ENCODE results near the gene CEP192. TPM values are rescaled to one million over a fixed set of nuclear protein-coding genes. Genes with fewer than 3 reads are reported as not detected.

CEP192 gene
- total RNA-seq, 4 donors from 2014 or later: 16.5 to 41.2 (median 30.0) TPM

- H3K4me1 ChIP-seq: no peaks in the 10 kb centered on the region
- peaks cover 0 to 94% (median 8%) of the 10 kb centered on the region in 3 donors for H3K36me3 ChIP-seq
- 94 to 100% methylated on average over 4 of the region's 4 CpGs for WGBS, 2 donors
- H3K27ac ChIP-seq: no peak overlapping the region
- no peak for DNase-seq (ENCODE audit: low spot score in 2 of 2)
- no peaks in the 10 kb centered on the region for H3K9me3 ChIP-seq
- no peaks in the 10 kb centered on the region for H3K27me3 ChIP-seq
- TF ChIP-seq CTCF (IDR thresholded peaks at IDR 0.05): no peak
- TF ChIP-seq EP300 (IDR thresholded peaks at IDR 0.05): no peak
- TF ChIP-seq POLR2A (IDR thresholded peaks at IDR 0.05): no peak
- no peak overlapping the region for H3K4me3 ChIP-seq
Observed at GRCh38 chr18:13014818-13015217, 23.7 kb downstream of the CEP192 start.

- H3K36me3 ChIP-seq: peaks cover 0 to 97% (median 8%) of the 10 kb centered on the region in 3 donors
- 94 to 99% methylated on average over 2 of the region's 2 CpGs for WGBS, 2 donors
- peaks cover 0 to 2% (median 0%) of the 10 kb centered on the region in 4 donors for H3K9me3 ChIP-seq
- no peak overlapping the region for H3K27ac ChIP-seq
- DNase-seq (ENCODE audit: low spot score in 2 of 2): no peak
- no peaks in the 10 kb centered on the region for H3K27me3 ChIP-seq
- TF ChIP-seq CTCF (IDR thresholded peaks at IDR 0.05): no peak
- no peak for TF ChIP-seq EP300 (IDR thresholded peaks at IDR 0.05)
- TF ChIP-seq POLR2A (IDR thresholded peaks at IDR 0.05): no peak
- no peak overlapping the region for H3K4me3 ChIP-seq
- no peaks in the 10 kb centered on the region for H3K4me1 ChIP-seq
Observed at GRCh38 chr18:13017247-13017875, 26.2 kb downstream of the CEP192 start.

GRCh38 chr18:13018374-13018773, 27.2 kb downstream of the CEP192 start:
- Histone ChIP-seq H3K4me3 (no peak overlapping the region), H3K27ac (no peak overlapping the region), H3K9me3 (peaks cover 0 to 10% (median 0%) of the 10 kb centered on the region in 4 donors), H3K4me1 (no peaks in the 10 kb centered on the region), H3K27me3 (no peaks in the 10 kb centered on the region), H3K36me3 (peaks cover 0 to 97% (median 6%) of the 10 kb centered on the region in 3 donors)
- no peak for TF ChIP-seq CTCF (IDR thresholded peaks at IDR 0.05)
- no peak for TF ChIP-seq EP300 (IDR thresholded peaks at IDR 0.05)
- TF ChIP-seq POLR2A (IDR thresholded peaks at IDR 0.05): no peak
- DNase-seq (ENCODE audit: low spot score in 2 of 2): no peak
- 84 to 85% methylated on average over 2 of the region's 2 CpGs for WGBS, 2 donors

- Histone ChIP-seq H3K9me3 (peaks cover 0 to 10% (median 0%) of the 10 kb centered on the region in 4 donors), H3K27me3 (no peaks in the 10 kb centered on the region), H3K4me3 (no peak overlapping the region), H3K36me3 (peaks cover 0 to 96% (median 0%) of the 10 kb centered on the region in 3 donors), H3K27ac (no peak overlapping the region), H3K4me1 (no peaks in the 10 kb centered on the region)
- TF ChIP-seq EP300 (IDR thresholded peaks at IDR 0.05): no peak
- no peak for TF ChIP-seq CTCF (IDR thresholded peaks at IDR 0.05)
- no peak for TF ChIP-seq POLR2A (IDR thresholded peaks at IDR 0.05)
- WGBS, 2 donors: 62 to 71% methylated on average over 3 of the region's 3 CpGs
- DNase-seq (ENCODE audit: low spot score in 2 of 2): no peak
Observed at GRCh38 chr18:13019301-13019700, 28.1 kb downstream of the CEP192 start.

GRCh38 chr18:13022644-13023043, 31.5 kb downstream of the CEP192 start:
- Histone ChIP-seq H3K27me3 (no peaks in the 10 kb centered on the region), H3K36me3 (peaks cover 0 to 86% (median 0%) of the 10 kb centered on the region in 3 donors), H3K4me3 (no peak overlapping the region), H3K9me3 (peaks cover 0 to 10% (median 0%) of the 10 kb centered on the region in 4 donors), H3K27ac (no peak overlapping the region), H3K4me1 (no peaks in the 10 kb centered on the region)
- no peak for DNase-seq (ENCODE audit: low spot score in 2 of 2)
- TF ChIP-seq EP300 (IDR thresholded peaks at IDR 0.05) (no peak), CTCF (IDR thresholded peaks at IDR 0.05) (no peak), POLR2A (IDR thresholded peaks at IDR 0.05) (no peak)

Measured in tibial nerve (tissue), 4 donors.